Tibial nerve (tissue), 3 donors: Measurements from ENCODE around the gene RARB.

Experiments
- CTCF ChIP-seq, 5 experiments: fragments of 200-600 bp in 3 of 5; fragments of 450-650 bp in 2 of 5; sonication (generic) in 3 of 5; IDR thresholded peaks; one replicate each; pipeline ENCODE4 v1.5.1; 2016 to 2019; ENCODE audit warnings: antibody characterized with exemption in 5 of 5, mild to moderate bottlenecking in 3 of 5, moderate library complexity in 2 of 5
- POLR2A ChIP-seq, 2 donors: fragments of 450-650 bp; IDR thresholded peaks; one replicate each; pipeline ENCODE4 v1.6.1; 2017; ENCODE audit warnings: antibody characterized with exemption in 2 of 2, mild to moderate bottlenecking in 2 of 2, moderate library complexity in 2 of 2

- TF ChIP-seq CTCF (IDR thresholded peaks at IDR 0.05) (no peak), POLR2A (IDR thresholded peaks at IDR 0.05) (no peak)
These were observed 99.7 kb downstream of the RARB start for GRCh38 chr3:25527801-25528200.
